Epithelial cell of proximal tubule (primary cell): Measurements from ENCODE around the gene HHIPL1. TPM values are rescaled to one million over a fixed set of nuclear protein-coding genes. Genes with fewer than 3 reads are reported as not detected.

Experiments
- DNase-seq: peaks from one replicate; pipeline ENCODE4 v3.0.0-alpha.2; 2011; ENCODE audit warnings: low read depth
- H3K4me3 ChIP-seq: 2 replicates; pipeline ENCODE4 v1.5.1; 2011; ENCODE audit warnings: low read depth, mild to moderate bottlenecking, low read length
- CTCF ChIP-seq: conservative IDR thresholded peaks from 2 replicates; pipeline ENCODE4 v1.5.1; 2012; ENCODE audit warnings: low read depth, mild to moderate bottlenecking, low read length
- total RNA-seq: library from RNA; depleted of rRNA; stranded (reverse); fragments of >200 nt; gene quantifications from 2 replicates; pipeline ENCODE4 v1.2.3, GENCODE V29; 2015

Gene HHIPL1
- total RNA-seq, 1 donor from 2014 or later, result 4.9 TPM

GRCh38 chr14:99698236-99698635, 53.3 kb downstream of the HHIPL1 start:
- DNase-seq, result no peak
- no peak for TF ChIP-seq CTCF
- no peak overlapping the region for H3K4me3 ChIP-seq

GRCh38 chr14:99698642-99699041, 53.7 kb downstream of the HHIPL1 start:
- DNase-seq, result no peak
- H3K4me3 ChIP-seq, result no peak overlapping the region
- no peak for TF ChIP-seq CTCF

GRCh38 chr14:99699085-99699760, 54.3 kb downstream of the HHIPL1 start:
- H3K4me3 ChIP-seq, result no peak overlapping the region
- no peak for DNase-seq
- no peak for TF ChIP-seq CTCF

GRCh38 chr14:99699861-99700260, 54.9 kb downstream of the HHIPL1 start:
- DNase-seq, result no peak
- H3K4me3 ChIP-seq, result no peak overlapping the region
- TF ChIP-seq CTCF, result no peak

- DNase-seq, result no peak
- H3K4me3 ChIP-seq, result no peak overlapping the region
- no peak for TF ChIP-seq CTCF
Measured at GRCh38 chr14:99700379-99700778, 55.5 kb downstream of the HHIPL1 start.

- no peak for DNase-seq
- TF ChIP-seq CTCF, result no peak
- H3K4me3 ChIP-seq, result no peak overlapping the region
Measured at GRCh38 chr14:99701260-99701659, 56.3 kb downstream of the HHIPL1 start.

- DNase-seq, result no peak
- no peak overlapping the region for H3K4me3 ChIP-seq
- no peak for TF ChIP-seq CTCF
Measured at GRCh38 chr14:99702115-99702514, 57.2 kb downstream of the HHIPL1 start.
